Smooth muscle cell (in vitro differentiated cells): ENCODE measurements around the gene MYRF. TPM values are rescaled to one million over a fixed set of nuclear protein-coding genes. Genes with fewer than 3 reads are reported as not detected.

ENCODE experiments used
- DNase-seq: peaks from one replicate; lab custom pipeline; 2025; ENCODE audit not compliant: unreplicated experiment; lab: John Stamatoyannopoulos, UW
- H2AFZ ChIP-seq: fragments of 200-600 bp; sonication (generic); 2 replicates; pipeline ENCODE4 v1.6.0; 2016; ENCODE audit warnings: antibody characterized with exemption, low read depth, mild to moderate bottlenecking
- H3F3A ChIP-seq: fragments of 200-600 bp; sonication (generic); 2 replicates; pipeline ENCODE4 v1.6.0; 2017; ENCODE audit warnings: antibody characterized with exemption, low read depth
- H3K27ac ChIP-seq: fragments of 200-600 bp; sonication (generic); 2 replicates; pipeline ENCODE4 v1.5.1; 2016; ENCODE audit warnings: low read depth, mild to moderate bottlenecking
- H3K27me3 ChIP-seq: fragments of 200-600 bp; sonication (generic); 2 replicates; pipeline ENCODE4 v1.6.1; 2016; ENCODE audit warnings: low read depth, mild to moderate bottlenecking
- H3K36me3 ChIP-seq: fragments of 200-600 bp; sonication (generic); 2 replicates; pipeline ENCODE4 v1.5.1; 2016; ENCODE audit warnings: low read depth
- H3K4me1 ChIP-seq: fragments of 200-600 bp; sonication (generic); 2 replicates; pipeline ENCODE4 v1.5.1; 2016; ENCODE audit warnings: low read depth
- H3K4me2 ChIP-seq: fragments of 200-600 bp; sonication (generic); 2 replicates; pipeline ENCODE4 v1.6.0; 2016; ENCODE audit warnings: mild to moderate bottlenecking
- H3K4me3 ChIP-seq: fragments of 200-600 bp; sonication (generic); 2 replicates; pipeline ENCODE4 v1.5.1; 2016; ENCODE audit warnings: mild to moderate bottlenecking
- H3K79me2 ChIP-seq: fragments of 200-600 bp; sonication (generic); 2 replicates; pipeline ENCODE4 v1.6.0; 2016; ENCODE audit warnings: low read depth, mild to moderate bottlenecking
- H3K9ac ChIP-seq: fragments of 200-600 bp; sonication (generic); 2 replicates; pipeline ENCODE4 v1.6.0; 2016; ENCODE audit warnings: low read depth
- H3K9me3 ChIP-seq: fragments of 200-600 bp; sonication (generic); replicated peaks from 2 replicates; pipeline ENCODE4 v1.5.1; 2016; ENCODE audit warnings: low read depth
- H4K20me1 ChIP-seq: fragments of 200-600 bp; sonication (generic); 2 replicates; pipeline ENCODE4 v1.6.0; 2016; ENCODE audit warnings: low read depth
- WGBS: methylation state at CpG from one replicate; pipeline ENCODE4 v1.1.7; 2016; ENCODE audit warnings: low lambda C conversion rate; 5-methylcytosine and 5-hydroxymethylcytosine counted together
- polyA plus RNA-seq: library from polyadenylated mRNA; unstranded; fragments of >200 nt; fragmentation: Nextera tagmentation; extraction: Ambion mirVana; gene quantifications from 2 replicates; pipeline ENCODE4 v1.2.1, GENCODE V29; 2016
- total RNA-seq: library from RNA; depleted of rRNA; stranded (reverse); fragments of >200 nt; gene quantifications from 2 replicates; pipeline ENCODE4 v1.2.3, GENCODE V29; 2014
- TF ChIP-seq, protein P1 (sequence below): fragments of 200-600 bp; sonication (generic); IDR thresholded peaks from 2 replicates; pipeline ENCODE4 v1.5.1; 2017; ENCODE audit warnings: borderline replicate concordance, mild to moderate bottlenecking, antibody characterized with exemption; ENCODE audit not compliant: insufficient read depth, poor library complexity, severe bottlenecking

Gene MYRF
- total and polyA plus RNA-seq, 2 experiments from 2014 or later, result 11.1 to 13.7 TPM

GRCh38 chr11:61730240-61730994 is 22.0 kb upstream of the MYRF start:
- Histone ChIP-seq H4K20me1 (no peaks in the 10 kb centered on the region), H3K4me2 (no peak overlapping the region), H3F3A (no peaks in the 10 kb centered on the region), H3K4me3 (no peak overlapping the region), H3K27me3 (no peaks in the 10 kb centered on the region), H3K4me1 (no peaks in the 10 kb centered on the region), H3K79me2 (no peaks in the 10 kb centered on the region), H3K9me3 (no peaks in the 10 kb centered on the region), H3K27ac (peak overlapping the region; percentile 30), H2AFZ (no peak overlapping the region), H3K36me3 (no peaks in the 10 kb centered on the region), H3K9ac (no peak overlapping the region)
- TF ChIP-seq, protein P1, sequence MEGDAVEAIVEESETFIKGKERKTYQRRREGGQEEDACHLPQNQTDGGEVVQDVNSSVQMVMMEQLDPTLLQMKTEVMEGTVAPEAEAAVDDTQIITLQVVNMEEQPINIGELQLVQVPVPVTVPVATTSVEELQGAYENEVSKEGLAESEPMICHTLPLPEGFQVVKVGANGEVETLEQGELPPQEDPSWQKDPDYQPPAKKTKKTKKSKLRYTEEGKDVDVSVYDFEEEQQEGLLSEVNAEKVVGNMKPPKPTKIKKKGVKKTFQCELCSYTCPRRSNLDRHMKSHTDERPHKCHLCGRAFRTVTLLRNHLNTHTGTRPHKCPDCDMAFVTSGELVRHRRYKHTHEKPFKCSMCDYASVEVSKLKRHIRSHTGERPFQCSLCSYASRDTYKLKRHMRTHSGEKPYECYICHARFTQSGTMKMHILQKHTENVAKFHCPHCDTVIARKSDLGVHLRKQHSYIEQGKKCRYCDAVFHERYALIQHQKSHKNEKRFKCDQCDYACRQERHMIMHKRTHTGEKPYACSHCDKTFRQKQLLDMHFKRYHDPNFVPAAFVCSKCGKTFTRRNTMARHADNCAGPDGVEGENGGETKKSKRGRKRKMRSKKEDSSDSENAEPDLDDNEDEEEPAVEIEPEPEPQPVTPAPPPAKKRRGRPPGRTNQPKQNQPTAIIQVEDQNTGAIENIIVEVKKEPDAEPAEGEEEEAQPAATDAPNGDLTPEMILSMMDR, result no peak
- WGBS, result 77% methylated on average over 13 of the region's 13 CpGs
- no peak for DNase-seq

- TF ChIP-seq, protein P1, result no peak
- Histone ChIP-seq H3K36me3 (no peaks in the 10 kb centered on the region), H3K9me3 (no peaks in the 10 kb centered on the region), H2AFZ (no peak overlapping the region), H3F3A (no peaks in the 10 kb centered on the region), H3K79me2 (no peaks in the 10 kb centered on the region), H4K20me1 (no peaks in the 10 kb centered on the region), H3K4me3 (no peak overlapping the region), H3K9ac (no peak overlapping the region), H3K4me1 (no peaks in the 10 kb centered on the region), H3K27me3 (no peaks in the 10 kb centered on the region), H3K27ac (no peak overlapping the region), H3K4me2 (no peak overlapping the region)
- DNase-seq, result no peak
- WGBS, result 88% methylated on average over 19 of the region's 19 CpGs
Observed at GRCh38 chr11:61731211-61731951, 21.1 kb upstream of the MYRF start.

DNA sequence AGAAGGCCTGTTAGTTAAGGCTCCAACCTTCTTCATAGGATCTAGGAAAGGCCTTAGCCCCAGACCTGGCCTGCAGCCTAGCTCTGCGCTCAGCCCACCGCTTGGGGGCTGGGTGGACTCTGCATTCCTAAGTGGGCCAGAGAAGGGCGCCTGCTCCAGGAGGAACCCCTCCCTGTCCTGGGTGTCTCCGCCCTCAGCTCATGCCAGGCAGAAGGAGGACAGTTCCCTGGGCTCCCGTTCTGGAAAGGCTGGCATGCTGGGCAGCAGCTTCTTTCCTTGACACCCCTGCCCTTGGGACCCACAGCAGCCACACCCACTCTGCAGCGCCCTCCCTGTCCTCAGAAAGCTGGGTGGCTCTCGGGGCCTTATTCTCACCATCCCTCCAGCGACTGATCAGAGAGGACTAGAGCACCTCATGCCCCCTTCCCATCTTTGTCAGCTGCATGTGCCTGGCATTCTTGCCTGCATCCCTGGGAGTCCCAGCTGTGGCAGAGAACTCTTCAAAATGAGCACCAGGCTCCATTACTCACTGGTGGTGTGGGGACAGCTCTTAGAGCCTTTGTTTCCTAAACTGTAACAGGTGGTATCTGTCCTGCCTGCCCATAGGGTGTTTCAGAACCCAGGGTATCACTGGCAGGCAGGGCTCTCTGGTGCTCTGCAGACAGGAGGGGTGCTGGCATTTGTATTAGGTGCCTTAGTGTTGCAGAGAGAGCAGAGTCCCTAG is 20.3 kb upstream of the MYRF start:
- TF ChIP-seq, protein P1, result no peak
- no peak overlapping the region for H2AFZ ChIP-seq
- no peaks in the 10 kb centered on the region for H3K27me3 ChIP-seq
- no peaks in the 10 kb centered on the region for H3F3A ChIP-seq
- H3K4me2 ChIP-seq, result no peak overlapping the region
- WGBS, result 91% methylated on average over 8 of the region's 8 CpGs
- H3K9ac ChIP-seq, result no peak overlapping the region
- DNase-seq, result no peak
- H3K4me1 ChIP-seq, result no peaks in the 10 kb centered on the region
- no peaks in the 10 kb centered on the region for H4K20me1 ChIP-seq
- no peak overlapping the region for H3K4me3 ChIP-seq
- H3K9me3 ChIP-seq, result no peaks in the 10 kb centered on the region
- no peak overlapping the region for H3K27ac ChIP-seq
- H3K79me2 ChIP-seq, result no peaks in the 10 kb centered on the region
- no peaks in the 10 kb centered on the region for H3K36me3 ChIP-seq
